HepG2 (cell line): ENCODE data around the gene RNF208. TPM values are rescaled to one million over a fixed set of nuclear protein-coding genes. Genes with fewer than 3 reads are reported as not detected.

Experiments
- AHR ChIP-seq: IDR thresholded peaks from 2 replicates; pipeline ENCODE4 v1.6.1; 2018; ENCODE audit warnings: missing genetic modification reagents, missing compliant biosample characterization
- BHLHE40 ChIP-seq: IDR thresholded peaks from 2 replicates; pipeline ENCODE4 v1.6.1; 2011; ENCODE audit warnings: low read length, improper control_type of control experiment
- CSRNP1 ChIP-seq: sonication (generic); formaldehyde crosslinking; IDR thresholded peaks from 2 replicates; pipeline ENCODE4 v1.8.1; 2023; ENCODE audit warnings: mild to moderate bottlenecking, missing genetic modification reagents
- DNMT3B ChIP-seq: conservative IDR thresholded peaks from 2 replicates; pipeline ENCODE4 v1.6.1; 2016; ENCODE audit warnings: missing biosample characterization, control low read depth
- JUND ChIP-seq: sonication (generic); formaldehyde crosslinking; IDR thresholded peaks from 2 replicates; pipeline ENCODE4 v1.8.0; 2022; ENCODE audit warnings: mild to moderate bottlenecking, missing genetic modification reagents
- NBN ChIP-seq: fragments of 450-650 bp; conservative IDR thresholded peaks from 2 replicates; pipeline ENCODE4 v1.6.1; 2017
- NFKB2 ChIP-seq: sonication (generic); formaldehyde crosslinking; IDR thresholded peaks from 2 replicates; pipeline ENCODE4 v1.4.0; 2020; ENCODE audit warnings: missing genetic modification reagents, borderline replicate concordance
- RBM22 ChIP-seq: fragments of 200-400 bp; formaldehyde crosslinking; optimal IDR thresholded peaks from 2 replicates; pipeline ENCODE3; 2017; ENCODE audit warnings: mild to moderate bottlenecking, low read length, moderate library complexity
- REL ChIP-seq: sonication (generic); formaldehyde crosslinking; conservative IDR thresholded peaks from 2 replicates; pipeline ENCODE4 v1.8.0; 2022; ENCODE audit warnings: mild to moderate bottlenecking, missing genetic modification reagents, moderate library complexity
- XRCC5 ChIP-seq: fragments of 200-400 bp; formaldehyde crosslinking; optimal IDR thresholded peaks from 2 replicates; pipeline ENCODE3; 2017; ENCODE audit warnings: mild to moderate bottlenecking, low read length
- ZNF318 ChIP-seq: sonication (generic); formaldehyde crosslinking; IDR thresholded peaks from 2 replicates; pipeline ENCODE4 v1.4.0; 2020; ENCODE audit warnings: mild to moderate bottlenecking, missing genetic modification reagents
- ZNF446 ChIP-seq: sonication (generic); formaldehyde crosslinking; IDR thresholded peaks from 2 replicates; pipeline ENCODE4 v1.5.0; 2020; ENCODE audit warnings: mild to moderate bottlenecking, missing genetic modification reagents
- ZNF460 ChIP-seq: sonication (generic); formaldehyde crosslinking; IDR thresholded peaks from 2 replicates; pipeline ENCODE4 v1.5.1; 2020; ENCODE audit warnings: missing genetic modification reagents, mild to moderate bottlenecking, borderline replicate concordance
- ZNF501 ChIP-seq: sonication (generic); formaldehyde crosslinking; IDR thresholded peaks from 2 replicates; pipeline ENCODE4 v1.5.1; 2020; ENCODE audit warnings: mild to moderate bottlenecking, moderate library complexity, missing genetic modification reagents
- ZNF564 ChIP-seq: sonication (generic); formaldehyde crosslinking; IDR thresholded peaks from 2 replicates; pipeline ENCODE4 v1.8.1; 2023; ENCODE audit warnings: mild to moderate bottlenecking, missing genetic modification reagents
- ZNF674 ChIP-seq: sonication (generic); formaldehyde crosslinking; IDR thresholded peaks from 2 replicates; pipeline ENCODE4 v1.5.0; 2020; ENCODE audit warnings: low read depth, mild to moderate bottlenecking, missing genetic modification reagents
- ZNF761 ChIP-seq: sonication (generic); formaldehyde crosslinking; conservative IDR thresholded peaks from 2 replicates; pipeline ENCODE4 v1.4.0; 2020; ENCODE audit warnings: mild to moderate bottlenecking, missing genetic modification reagents
- ZNF772 ChIP-seq: sonication (generic); formaldehyde crosslinking; IDR thresholded peaks from 2 replicates; pipeline ENCODE4 v1.5.0; 2020; ENCODE audit warnings: mild to moderate bottlenecking, missing genetic modification reagents
- ZNF776 ChIP-seq: sonication (generic); formaldehyde crosslinking; IDR thresholded peaks from 2 replicates; pipeline ENCODE4 v1.4.0; 2020; ENCODE audit warnings: mild to moderate bottlenecking, missing genetic modification reagents
- ZSCAN31 ChIP-seq: sonication (generic); formaldehyde crosslinking; IDR thresholded peaks from 2 replicates; pipeline ENCODE4 v1.5.0; 2020; ENCODE audit warnings: low read depth, mild to moderate bottlenecking, missing genetic modification reagents
- polyA plus RNA-seq, 8 experiments: library from polyadenylated mRNA; depleted of rRNA in 3 of 8; stranded (reverse) in 7 of 8; unstranded in 1 of 8; fragments of >200 nt; fragmentation: Illumina TruSeq in 4 of 8; extraction: Trizol in 4 of 8; gene quantifications; 2 replicates each; pipeline versions ENCODE4 v1.2.1 to v1.2.3, GENCODE V29; 2011 to 2016; ENCODE audit warnings: low read depth in 4 of 8, missing spikeins in 1 of 8, mixed read lengths in 1 of 8; ENCODE audit not compliant: insufficient read depth in 1 of 8
- total RNA-seq, 5 experiments: library from RNA; depleted of rRNA; stranded (reverse); fragments of >200 nt; fragmentation: Illumina TruSeq; extraction: Trizol; gene quantifications; 2 replicates each; pipeline ENCODE4 v1.2.3, GENCODE V29; 2016; ENCODE audit warnings: low read depth in 1 of 5

Gene RNF208
- total and polyA plus RNA-seq, 2 of the 13 experiments (the other 11 are each of a cell fraction or from before 2014, with no cell fraction given) = 1.6 to 2.1 TPM

GRCh38 chr9:137228968-137229896 lies 7.2 kb upstream of the RNF208 start (continued):
- TF ChIP-seq ZNF460 (CRISPR knock-in tag) (no peak), ZNF761 (0 out of 2 replicates have a peak, but pooled peaks have one; percentile 9), JUND (CRISPR knock-in tag) (0 out of 2 replicates have a peak, but pooled peaks have one; percentile 8), XRCC5 (peak; percentile 6), ZSCAN31 (0 out of 2 replicates have a peak, but pooled peaks have one; percentile 26), ZNF318 (CRISPR knock-in tag) (no peak), DNMT3B (CRISPR knock-in tag) (no peak), ZNF446 (peak; percentile 50; the same call in 1 of the 2 replicates), AHR (CRISPR knock-in tag) (no peak), RBM22 (peak; percentile 10), ZNF772 (CRISPR knock-in tag) (peak; percentile 56; the same call in 1 of the 2 replicates), CSRNP1 (CRISPR knock-in tag) (peak; percentile 47; the same call in 1 of the 2 replicates), NFKB2 (CRISPR knock-in tag) (peak; percentile 91; the same call in 1 of the 2 replicates), ZNF776 (CRISPR knock-in tag) (no peak; the same call in 1 of the 2 replicates), BHLHE40 (no peak), ZNF674 (CRISPR knock-in tag) (no peak), REL (CRISPR knock-in tag) (0 out of 2 replicates have a peak, but pooled peaks have one; percentile 8), NBN (no peak), ZNF564 (CRISPR knock-in tag) (peak; percentile 52; the same call in 1 of the 2 replicates), ZNF501 (CRISPR knock-in tag) (0 out of 2 replicates have a peak, but pooled peaks have one; percentile 21)
